CD4-positive, alpha-beta T cell (primary cell): ENCODE measurements around the gene SYNGAP1. TPM values are rescaled to one million over a fixed set of nuclear protein-coding genes. Genes with fewer than 3 reads are reported as not detected.
A peak's percentile ranks its signal among the peaks of the same experiment; 100 is the strongest.

Experiments used
- ATAC-seq: fragments of 200-7000 bp; cut with Tn5 transposase; one replicate; pipeline ENCODE4 v1.10.0; 2022; ENCODE audit warnings: mild to moderate bottlenecking; ENCODE audit not compliant: poor library complexity
- CTCF ChIA-PET: fragments of 350-600 bp; sonication (Branson Sonifier 250); formaldehyde crosslinking; loops from one replicate; lab custom pipeline; 2021; ENCODE audit warnings: antibody characterized with exemption, inconsistent platforms; lab: Charles Lee
- POLR2A ChIA-PET: fragments of 350-600 bp; sonication (Branson Sonifier 250); formaldehyde crosslinking; loops from one replicate; lab custom pipeline; 2021; ENCODE audit warnings: antibody characterized with exemption, inconsistent platforms; lab: Charles Lee
- DNase-seq, 14 experiments: peaks; one replicate each; pipeline ENCODE4 v3.0.0-alpha.2; 2013 to 2020; ENCODE audit warnings: mixed read lengths in 2 of 14
- H3K27ac ChIP-seq, 2 donors: one replicate each; pipeline versions ENCODE4 v1.5.1 to v1.7.0; 2013; ENCODE audit warnings: low read length in 2 of 2, low read depth in 1 of 2, mild to moderate bottlenecking in 1 of 2
- H3K27me3 ChIP-seq, 2 experiments: 1 replicate in 1 of 2; 2 replicates in 1 of 2; pipeline versions ENCODE4 v1.6.1 to v1.7.0; 2013; ENCODE audit warnings: low read length in 2 of 2, control low read depth in 1 of 2, mild to moderate bottlenecking in 1 of 2, moderate library complexity in 1 of 2; ENCODE audit not compliant: insufficient read depth in 2 of 2, control insufficient read depth in 1 of 2
- H3K36me3 ChIP-seq: one replicate; pipeline ENCODE4 v1.6.1; 2013; ENCODE audit warnings: low read length, control low read depth; ENCODE audit not compliant: insufficient read depth
- H3K4me1 ChIP-seq: one replicate; pipeline ENCODE4 v1.6.1; 2013; ENCODE audit warnings: low read length, control low read depth; ENCODE audit not compliant: insufficient read depth
- H3K4me3 ChIP-seq: one replicate; pipeline ENCODE4 v1.5.1; 2013; ENCODE audit warnings: mild to moderate bottlenecking, low read length, moderate library complexity
- H3K9me3 ChIP-seq, 2 experiments: 1 replicate in 1 of 2; 2 replicates in 1 of 2; pipeline versions ENCODE4 v1.6.1 to v1.7.0; 2013; ENCODE audit warnings: low read length in 2 of 2, mild to moderate bottlenecking in 2 of 2, control low read depth in 1 of 2, moderate library complexity in 1 of 2; ENCODE audit not compliant: control insufficient read depth in 1 of 2, insufficient read depth in 1 of 2
- H3K27ac Mint-ChIP-seq: one replicate; pipeline ENCODE4 v1.8.0; 2020; ENCODE audit warnings: mixed read lengths
- H3K27me3 Mint-ChIP-seq: one replicate; pipeline ENCODE4 v1.8.0; 2021; ENCODE audit warnings: mixed read lengths
- H3K36me3 Mint-ChIP-seq: one replicate; pipeline ENCODE4 v1.8.0; 2021; ENCODE audit warnings: low read depth, mixed read lengths
- H3K4me1 Mint-ChIP-seq: one replicate; pipeline ENCODE4 v1.8.0; 2021; ENCODE audit warnings: low read depth, mixed read lengths
- H3K4me3 Mint-ChIP-seq: one replicate; pipeline ENCODE4 v1.8.0; 2020; ENCODE audit warnings: mild to moderate bottlenecking, mixed read lengths
- H3K9me3 Mint-ChIP-seq: one replicate; pipeline ENCODE4 v1.8.0; 2020; ENCODE audit warnings: mixed read lengths
- CTCF ChIP-seq: fragments of 200-600 bp; IDR thresholded peaks from one replicate; pipeline ENCODE4 v1.8.0; 2022; ENCODE audit warnings: antibody characterized with exemption, mild to moderate bottlenecking
- intact Hi-C, 2 experiments: fragments of 100-400 bp; cut with DNase I in 1 of 2; cut with micrococcal nuclease in 1 of 2; formaldehyde crosslinking; loops; one replicate each; pipeline versions ENCODE4 v1.15.1 to v1.9.0; 2023 to 2025; cut with DNase I, micrococcal nuclease
- total RNA-seq, 174 experiments: library from RNA in 2 of 174; stranded (reverse) in 2 of 174; gene quantifications; one replicate each; pipeline ENCODE4 v1.2.3 and lab custom pipeline; 2021 to 2026

The SYNGAP1 gene
- total RNA-seq, 2 experiments from 2014 or later, result 62.4 to 63.8 TPM

GRCh38 chr6:33428966-33429749 is 9.3 kb downstream of the SYNGAP1 start:
- TF ChIP-seq CTCF, result no peak
- Histone ChIP-seq H3K27me3 (no peaks in the 10 kb centered on the region), H3K4me1 (peaks cover 77% of the 10 kb centered on the region), H3K4me3 (peak overlapping the region; percentile 71), H3K9me3 (no peaks in the 10 kb centered on the region), H3K36me3 (peaks cover 10% of the 10 kb centered on the region), H3K27ac (peak overlapping the region; percentile 64 to 73)
- intact Hi-C loops, result loop anchor here (1.0 to 5.0 kb wide), 5 partner anchors 18 to 157 kb away; partner anchors contain the start of genes KIFC1 (in 1 of the 2), PHF1 (in 1 of the 2), RPS18 (in 1 of the 2) and VPS52 (in 1 of the 2)
- peak overlapping the region; percentile 92 for H3K27ac Mint-ChIP-seq
- peaks cover 84% of the 10 kb centered on the region for H3K4me1 Mint-ChIP-seq
- ATAC-seq (no peak), DNase-seq (no peak)
- H3K36me3 Mint-ChIP-seq, result peaks cover 19% of the 10 kb centered on the region
- CTCF ChIA-PET, result interaction anchor here (1.0 to 1.4 kb wide), 2 partner anchors 12 to 151 kb away, joined by 3 to 6 read pairs; partner anchors contain the start of gene BAK1
- POLR2A ChIA-PET, result interaction anchor here (0.7 to 4.7 kb wide), 10 partner anchors 12 to 457 kb away, joined by 3 to 60 read pairs (median 10); partner anchors contain the start of genes CUTA, SYNGAP1, ZBTB22 and ZBTB9
- no peaks in the 10 kb centered on the region for H3K27me3 Mint-ChIP-seq
- no peaks in the 10 kb centered on the region for H3K9me3 Mint-ChIP-seq
- H3K4me3 Mint-ChIP-seq, result peak overlapping the region; percentile 93

GRCh38 chr6:33429750-33430052 is 9.8 kb downstream of the SYNGAP1 start:
- ATAC-seq, result peak; percentile 13
- peaks cover 10% of the 10 kb centered on the region for H3K36me3 ChIP-seq
- H3K4me1 ChIP-seq, result peaks cover 71% of the 10 kb centered on the region
- peaks cover 23% of the 10 kb centered on the region for H3K36me3 Mint-ChIP-seq
- peak overlapping the region; percentile 93 for H3K4me3 Mint-ChIP-seq
- no peaks in the 10 kb centered on the region for H3K9me3 ChIP-seq
- H3K27me3 ChIP-seq, result no peaks in the 10 kb centered on the region
- POLR2A ChIA-PET, result interaction anchor here (1.1 to 4.7 kb wide), 14 partner anchors 12 to 281 kb away, joined by 3 to 60 read pairs (median 10); partner anchors contain the start of genes CUTA, RPS18, SYNGAP1 and UQCC2
- TF ChIP-seq CTCF, result no peak
- no peaks in the 10 kb centered on the region for H3K9me3 Mint-ChIP-seq
- CTCF ChIA-PET, result interaction anchor here (1.4 kb wide), 1 partner anchor 150 kb away, joined by 6 read pairs; the partner anchor contains the start of gene BAK1
- intact Hi-C loops, result loop anchor here (1.0 to 10.0 kb wide), 10 partner anchors 13 to 805 kb away; partner anchors contain the start of genes HMGA1 (in 1 of the 2), KIFC1 (in 1 of the 2), LEMD2 (in 1 of the 2) and PHF1 (in 1 of the 2)
- no peaks in the 10 kb centered on the region for H3K27me3 Mint-ChIP-seq
- peaks cover 80% of the 10 kb centered on the region for H3K4me1 Mint-ChIP-seq
- DNase-seq, result peak in 4 of 14 experiments; percentile 43 to 85 (median 59)
- peak overlapping the region; percentile 64 to 73 for H3K27ac ChIP-seq
- H3K4me3 ChIP-seq, result peak overlapping the region; percentile 71
- H3K27ac Mint-ChIP-seq, result peak overlapping the region; percentile 92

- peaks cover 26% of the 10 kb centered on the region for H3K36me3 Mint-ChIP-seq
- peaks cover 73% of the 10 kb centered on the region for H3K4me1 Mint-ChIP-seq
- POLR2A ChIA-PET, result interaction anchor here (0.7 to 4.7 kb wide), 25 partner anchors 9 to 459 kb away, joined by 3 to 60 read pairs (median 6); partner anchors contain the start of genes BAK1, CUTA, PFDN6 and RGL2
- intact Hi-C loops, result loop anchor here (2.0 to 10.0 kb wide), 5 partner anchors 14 to 804 kb away; partner anchors contain the start of genes HMGA1 (in 1 of the 2) and LEMD2 (in 1 of the 2)
- H3K4me3 Mint-ChIP-seq, result peak overlapping the region; percentile 93
- Histone ChIP-seq H3K4me3 (peak overlapping the region; percentile 71), H3K27me3 (no peaks in the 10 kb centered on the region), H3K9me3 (no peaks in the 10 kb centered on the region), H3K36me3 (peaks cover 14% of the 10 kb centered on the region), H3K4me1 (peaks cover 65% of the 10 kb centered on the region), H3K27ac (peak overlapping the region; percentile 52 to 64)
- H3K27me3 Mint-ChIP-seq, result no peaks in the 10 kb centered on the region
- no peaks in the 10 kb centered on the region for H3K9me3 Mint-ChIP-seq
- H3K27ac Mint-ChIP-seq, result peak overlapping the region; percentile 92
- no peak for TF ChIP-seq CTCF
- CTCF ChIA-PET, result interaction anchor here (0.9 kb wide), 1 partner anchor 12 kb away, joined by 6 read pairs; the partner anchor contains the start of gene CUTA
- DNase-seq (peak in 3 of 14 experiments; percentile 47 to 65 (median 59)), ATAC-seq (no peak)
Observed at GRCh38 chr6:33430334-33430733, 10.5 kb downstream of the SYNGAP1 start.
